Measurements from ENCODE around the gene TXNDC2. TPM values are rescaled to one million over a fixed set of nuclear protein-coding genes. Genes with fewer than 3 reads are reported as not detected.

TXNDC2 gene
- total and polyA plus RNA-seq, 9 of the 15 experiments (the other 6 are each of a cell fraction or from before 2014, with no cell fraction given) = 1.2 to 4.9 (median 2.3) TPM

- TF ChIP-seq ATF6 (CRISPR knock-in tag; IDR thresholded peaks at IDR 0.05) (no peak), NCOR1 (IDR thresholded peaks at IDR 0.05) (peak; percentile 69), TCF15 (CRISPR knock-in tag; IDR thresholded peaks at IDR 0.05) (no peak), ZNF398 (CRISPR knock-in tag; IDR thresholded peaks at IDR 0.05) (no peak), ELK1 (CRISPR knock-in tag; IDR thresholded peaks at IDR 0.05) (no peak), BCL6 (CRISPR knock-in tag; IDR thresholded peaks at IDR 0.05) (no peak), SRSF1 (IDR thresholded peaks at IDR 0.05; ENCODE audit: low read depth, low read length) (no peak), KLF10 (CRISPR knock-in tag; IDR thresholded peaks at IDR 0.05) (no peak), RERE (CRISPR knock-in tag; IDR thresholded peaks at IDR 0.05; ENCODE audit: borderline replicate concordance) (no peak), ZNF431 (CRISPR knock-in tag; IDR thresholded peaks at IDR 0.05) (no peak), SMAD3 (CRISPR knock-in tag; conservative IDR thresholded peaks at IDR 0.05) (no peak), MAX (CRISPR knock-in tag; IDR thresholded peaks at IDR 0.05) (no peak), ZNF121 (CRISPR knock-in tag; conservative IDR thresholded peaks at IDR 0.05) (no peak)
Observed at GRCh38 chr18:9849407-9850283, 36.1 kb upstream of the TXNDC2 start (continued).

Data from K562 (cell line).